SK-N-MC (cell line): ENCODE data around the gene GRIFIN.

Experiments
- EZH2 ChIP-seq: fragments of 200-600 bp; sonication (generic); IDR thresholded peaks from one replicate; pipeline ENCODE4 v1.6.1; 2017; ENCODE audit warnings: antibody characterized with exemption
- FOXP2 ChIP-seq: optimal IDR thresholded peaks from 2 replicates; pipeline ENCODE3; 2011; ENCODE audit warnings: mild to moderate bottlenecking, moderate library complexity; ENCODE audit not compliant: insufficient read depth; ENCODE audit errors: extremely low read length, control extremely low read depth
- POLR2AphosphoS5 ChIP-seq: IDR thresholded peaks from 2 replicates; pipeline ENCODE4 v1.6.1; 2012; ENCODE audit warnings: mild to moderate bottlenecking, low read depth, low read length, borderline replicate concordance

GRCh38 chr7:2522780-2523433 is 46.7 kb upstream of the GRIFIN start:
- TF ChIP-seq POLR2AphosphoS5 (no peak), EZH2 (no peak), FOXP2 (no peak)
